Progenitor cell of endocrine pancreas (in vitro differentiated cells): ENCODE data around the gene MEF2A. TPM values are rescaled to one million over a fixed set of nuclear protein-coding genes. Genes with fewer than 3 reads are reported as not detected.

Experiments used
- DNase-seq: peaks from one replicate; pipeline ENCODE4 v3.0.0; 2021; ENCODE audit warnings: low spot score; ENCODE audit not compliant: unreplicated experiment
- H3K27ac Mint-ChIP-seq: 2 replicates; pipeline ENCODE4 v1.8.0; 2021; ENCODE audit warnings: mild to moderate bottlenecking, moderate library complexity, mixed read lengths
- H3K27me3 Mint-ChIP-seq: 2 replicates; pipeline ENCODE4 v1.8.0; 2021; ENCODE audit warnings: mixed read lengths
- H3K36me3 Mint-ChIP-seq: 2 replicates; pipeline ENCODE4 v1.8.0; 2022; ENCODE audit warnings: mixed read lengths; ENCODE audit not compliant: insufficient read depth
- H3K4me1 Mint-ChIP-seq: 2 replicates; pipeline ENCODE4 v1.8.0; 2021; ENCODE audit warnings: low read depth, mixed read lengths
- H3K4me3 Mint-ChIP-seq: 2 replicates; pipeline ENCODE4 v1.8.0; 2021; ENCODE audit warnings: low read depth, mild to moderate bottlenecking, moderate library complexity, mixed read lengths
- H3K9me3 Mint-ChIP-seq: 2 replicates; pipeline ENCODE4 v1.8.0; 2021; ENCODE audit warnings: low read depth, mixed read lengths
- CTCF ChIP-seq: fragments of 200-600 bp; sonication (generic); IDR thresholded peaks from one replicate; pipeline ENCODE4 v1.5.0; 2021; ENCODE audit warnings: antibody characterized with exemption, mild to moderate bottlenecking; ENCODE audit not compliant: unreplicated experiment
- total RNA-seq: library from RNA; stranded (reverse); gene quantifications from 2 replicates; pipeline ENCODE4 v1.2.1, GENCODE V29; 2021

MEF2A gene
- total RNA-seq, 1 donor from 2014 or later, result 36.2 TPM

GRCh38 chr15:99704444-99704838 lies 138.7 kb downstream of the MEF2A start:
- peaks cover 15% of the 10 kb centered on the region for H3K4me1 Mint-ChIP-seq
- peak; percentile 21 for DNase-seq
- H3K4me3 Mint-ChIP-seq, result no peak overlapping the region
- no peaks in the 10 kb centered on the region for H3K9me3 Mint-ChIP-seq
- H3K27me3 Mint-ChIP-seq, result no peaks in the 10 kb centered on the region
- no peak overlapping the region for H3K27ac Mint-ChIP-seq
- peaks cover 5% of the 10 kb centered on the region for H3K36me3 Mint-ChIP-seq
- TF ChIP-seq CTCF, result peak; percentile 77

- Mint-ChIP-seq H3K4me1 (peaks cover 13% of the 10 kb centered on the region), H3K27me3 (no peaks in the 10 kb centered on the region), H3K27ac (peak overlapping the region; percentile 14), H3K9me3 (no peaks in the 10 kb centered on the region), H3K36me3 (peaks cover 4% of the 10 kb centered on the region), H3K4me3 (no peak overlapping the region)
- no peak for DNase-seq
- TF ChIP-seq CTCF, result no peak
Observed at GRCh38 chr15:99706557-99707303, 140.9 kb downstream of the MEF2A start.

GRCh38 chr15:99707473-99708270 lies 141.9 kb downstream of the MEF2A start:
- TF ChIP-seq CTCF, result no peak
- Mint-ChIP-seq H3K27me3 (no peaks in the 10 kb centered on the region), H3K9me3 (no peaks in the 10 kb centered on the region), H3K4me3 (no peak overlapping the region), H3K27ac (peak overlapping the region; percentile 14), H3K4me1 (peaks cover 9% of the 10 kb centered on the region), H3K36me3 (peaks cover 4% of the 10 kb centered on the region)
- no peak for DNase-seq

- no peak overlapping the region for H3K27ac Mint-ChIP-seq
- no peaks in the 10 kb centered on the region for H3K9me3 Mint-ChIP-seq
- DNase-seq, result no peak
- no peak overlapping the region for H3K4me3 Mint-ChIP-seq
- no peak for TF ChIP-seq CTCF
- no peaks in the 10 kb centered on the region for H3K27me3 Mint-ChIP-seq
- H3K4me1 Mint-ChIP-seq, result peaks cover 7% of the 10 kb centered on the region
- peaks cover 6% of the 10 kb centered on the region for H3K36me3 Mint-ChIP-seq
Observed at GRCh38 chr15:99708563-99708962, 142.8 kb downstream of the MEF2A start.

- no peaks in the 10 kb centered on the region for H3K27me3 Mint-ChIP-seq
- no peak for TF ChIP-seq CTCF
- no peak overlapping the region for H3K4me3 Mint-ChIP-seq
- H3K27ac Mint-ChIP-seq, result no peak overlapping the region
- peaks cover 6% of the 10 kb centered on the region for H3K36me3 Mint-ChIP-seq
- no peaks in the 10 kb centered on the region for H3K9me3 Mint-ChIP-seq
- H3K4me1 Mint-ChIP-seq, result no peaks in the 10 kb centered on the region
- DNase-seq, result no peak
Observed at GRCh38 chr15:99709243-99709986, 143.6 kb downstream of the MEF2A start.
